Stimulated activated naive CD8-positive, alpha-beta T cell treated with anti-CD3 and anti-CD28 coated beads, Interleukin-15, Interleukin-2, amounts not matched to agents 100 U/mL and 50 U/mL, for 24 hours (primary cell): ENCODE results near the gene UBR2.
"Not testable (repeated sequence)": the region's sequence is repeated elsewhere in the genome, so short reads cannot be mapped to it uniquely, and the experiment has no call there.

Experiments used
- ATAC-seq: fragments of 150-1000 bp; cut with Tn5 transposase; one replicate; pipeline ENCODE4 v1.10.0; 2021
- DNase-seq: peaks from one replicate; pipeline ENCODE4 v3.0.0; 2021

Gene UBR2

DNA sequence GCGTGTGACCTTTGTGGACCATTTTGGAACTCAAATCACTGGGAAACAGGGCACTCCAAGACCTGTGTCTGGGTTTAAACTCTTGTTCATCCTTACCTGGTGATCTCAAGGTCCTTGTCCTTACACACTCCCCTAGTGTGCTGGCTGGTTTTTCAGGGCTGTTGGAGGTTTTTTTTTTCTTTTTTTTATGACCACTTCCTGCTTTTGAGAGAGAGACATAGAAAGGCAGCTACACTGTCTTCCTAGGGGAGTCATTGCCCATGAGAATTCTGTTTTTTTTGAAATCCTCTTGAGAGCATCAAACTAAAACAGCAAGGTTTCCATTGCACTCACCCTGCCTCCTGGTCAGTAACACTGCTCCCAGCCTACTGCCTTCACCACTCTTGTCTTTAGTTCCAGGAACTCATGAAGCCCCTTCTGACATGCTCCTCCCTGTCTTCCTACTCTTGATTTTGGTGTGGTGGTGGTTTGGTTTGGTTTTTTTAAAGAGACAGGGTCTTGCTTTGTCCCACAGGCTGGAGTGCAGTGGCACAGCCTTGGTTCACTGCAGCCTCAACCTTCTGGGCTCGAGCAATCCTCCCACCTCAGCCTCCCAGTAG is 130.0 kb downstream of the UBR2 start:
- no peak for DNase-seq
- ATAC-seq = no peak

DNA sequence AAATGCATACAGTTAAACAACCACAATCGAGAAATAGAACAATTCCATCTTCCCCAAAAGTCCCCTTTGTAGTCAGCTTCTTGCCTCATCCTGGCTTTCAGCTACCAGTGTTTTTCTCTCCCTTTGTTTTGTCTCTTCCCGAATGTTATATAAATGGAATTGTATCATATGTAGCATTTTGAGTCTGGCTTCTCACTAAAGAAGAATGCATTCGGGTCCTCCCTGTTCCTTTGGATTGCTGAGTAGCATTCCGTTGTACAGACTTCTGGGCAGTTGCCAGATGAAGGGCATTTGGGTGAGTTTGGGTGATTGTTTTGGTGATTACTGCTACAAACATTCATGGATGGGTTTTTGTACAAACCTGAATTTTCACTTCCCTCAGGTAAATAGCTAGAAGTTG is 130.8 kb downstream of the UBR2 start:
- ATAC-seq = no peak
- no peak for DNase-seq

DNA sequence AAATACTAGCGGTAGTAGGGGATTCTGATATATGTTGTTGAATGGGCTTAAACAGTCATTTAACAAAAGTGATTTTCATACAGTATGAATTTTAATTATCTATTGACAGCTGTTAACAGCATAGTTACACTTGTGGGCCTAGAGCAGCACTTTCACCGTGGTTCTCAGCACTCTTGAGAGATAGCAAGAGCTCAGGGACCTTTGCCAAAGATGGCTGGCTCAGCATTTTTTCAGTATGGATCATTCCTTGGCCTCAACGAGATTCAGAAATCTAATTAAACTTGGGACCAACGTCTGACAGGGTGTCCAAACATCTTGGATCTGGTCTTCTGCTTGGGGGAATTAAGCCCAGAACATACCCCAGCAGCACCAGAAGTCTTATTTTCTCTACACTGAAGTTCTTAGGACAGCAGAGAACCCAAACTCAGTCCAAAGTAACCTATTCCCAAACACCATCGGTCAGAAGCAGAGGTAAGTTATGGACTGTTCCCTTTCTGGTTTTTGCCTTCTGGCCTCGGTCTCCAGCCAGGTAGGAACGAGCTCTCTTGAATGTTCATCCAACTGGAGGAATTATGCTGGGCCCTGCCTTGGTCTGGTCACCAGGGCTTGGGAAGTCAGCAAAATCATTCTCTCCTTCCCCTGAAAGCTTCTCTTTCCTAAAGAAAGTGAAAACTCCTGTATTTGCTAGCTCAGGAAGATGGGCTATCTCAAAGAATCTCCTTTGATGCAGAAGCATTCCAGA is 132.9 kb downstream of the UBR2 start:
- DNase-seq = no peak

DNA sequence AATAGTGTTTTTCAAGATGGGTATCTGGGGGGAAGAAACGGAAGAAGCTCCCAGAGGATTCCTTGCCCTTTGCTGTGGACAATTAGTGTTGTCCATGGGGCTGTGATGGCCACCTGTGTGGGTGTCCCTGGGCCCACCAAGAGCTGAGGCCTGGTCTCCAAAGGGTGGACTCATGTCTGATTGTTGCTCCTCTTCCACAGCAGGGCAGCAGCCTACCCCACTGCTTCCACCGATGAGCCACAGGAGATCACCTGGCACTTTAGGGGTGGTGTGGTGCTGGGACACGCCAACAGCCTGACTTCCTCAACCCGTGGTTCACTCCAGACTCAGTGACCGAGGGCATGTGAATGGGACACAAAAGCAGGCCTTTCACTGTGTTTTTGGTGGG is 133.4 kb downstream of the UBR2 start:
- ATAC-seq = no peak
- no peak for DNase-seq

More for the DNA sequence above, 132.9 kb downstream of the UBR2 start:
- ATAC-seq = no peak

DNA sequence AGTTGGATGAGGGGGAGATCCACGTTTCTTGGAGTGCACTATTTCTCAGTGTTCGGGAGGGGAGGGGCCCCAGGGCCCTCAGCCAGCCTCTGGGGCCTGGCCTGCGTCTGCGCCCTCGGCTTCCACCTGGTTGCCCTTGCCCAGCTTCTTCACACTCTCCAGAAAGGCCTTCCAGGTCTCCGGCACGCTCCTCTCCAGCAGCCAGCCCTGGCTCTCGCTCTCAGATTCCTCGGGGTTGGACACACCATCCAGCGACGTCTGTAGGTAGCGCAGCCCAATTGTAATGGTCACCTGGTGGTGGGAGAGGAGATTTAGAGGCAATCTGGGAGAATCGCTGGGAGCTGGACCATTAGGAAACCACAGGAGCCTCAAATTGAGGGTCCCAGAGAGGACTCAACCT is 134.4 kb downstream of the UBR2 start:
- DNase-seq (no peak), ATAC-seq (no peak)

DNA sequence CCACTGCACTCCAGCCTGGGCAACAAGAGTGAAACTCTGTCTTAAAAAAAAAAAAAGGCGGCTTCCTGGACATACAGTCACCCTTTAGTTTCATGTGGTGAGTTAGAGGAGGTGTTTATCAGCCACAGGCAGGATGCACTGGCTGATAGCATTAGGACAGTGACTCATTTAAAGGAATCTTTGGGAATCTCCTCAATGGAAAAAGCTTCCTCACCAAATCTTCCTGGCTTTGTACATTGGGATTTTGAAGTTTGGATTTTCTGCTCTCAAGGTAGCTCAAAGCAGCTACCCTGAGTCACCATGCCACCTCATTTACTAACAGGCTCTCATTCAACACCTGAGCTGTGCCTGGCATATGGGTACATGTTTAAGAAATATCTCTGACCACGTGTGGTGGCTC is 138.4 kb downstream of the UBR2 start:
- no peak for ATAC-seq

DNA sequence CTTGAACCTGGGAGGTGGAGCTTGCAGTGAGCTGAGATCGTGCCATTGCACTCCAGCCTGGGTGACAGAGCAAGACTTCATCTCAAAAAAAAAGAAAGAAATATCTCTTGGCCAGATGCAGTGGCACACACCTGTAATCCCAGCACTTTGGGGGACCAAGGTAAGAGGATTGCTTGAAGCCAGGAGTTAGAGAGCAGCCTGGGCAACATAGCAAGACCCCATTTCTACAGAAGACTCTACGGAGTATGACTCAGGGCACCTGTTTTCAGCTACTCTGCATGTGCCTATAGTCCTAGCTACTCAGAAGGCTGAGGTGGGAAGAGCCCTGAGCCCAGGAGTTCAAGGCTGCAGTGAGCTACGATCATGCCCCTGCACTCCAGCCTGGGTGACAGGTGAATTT is 139.0 kb downstream of the UBR2 start:
- ATAC-seq = not testable (repeated sequence)

More for the DNA sequence above, 138.4 kb downstream of the UBR2 start:
- DNase-seq = no peak

DNA sequence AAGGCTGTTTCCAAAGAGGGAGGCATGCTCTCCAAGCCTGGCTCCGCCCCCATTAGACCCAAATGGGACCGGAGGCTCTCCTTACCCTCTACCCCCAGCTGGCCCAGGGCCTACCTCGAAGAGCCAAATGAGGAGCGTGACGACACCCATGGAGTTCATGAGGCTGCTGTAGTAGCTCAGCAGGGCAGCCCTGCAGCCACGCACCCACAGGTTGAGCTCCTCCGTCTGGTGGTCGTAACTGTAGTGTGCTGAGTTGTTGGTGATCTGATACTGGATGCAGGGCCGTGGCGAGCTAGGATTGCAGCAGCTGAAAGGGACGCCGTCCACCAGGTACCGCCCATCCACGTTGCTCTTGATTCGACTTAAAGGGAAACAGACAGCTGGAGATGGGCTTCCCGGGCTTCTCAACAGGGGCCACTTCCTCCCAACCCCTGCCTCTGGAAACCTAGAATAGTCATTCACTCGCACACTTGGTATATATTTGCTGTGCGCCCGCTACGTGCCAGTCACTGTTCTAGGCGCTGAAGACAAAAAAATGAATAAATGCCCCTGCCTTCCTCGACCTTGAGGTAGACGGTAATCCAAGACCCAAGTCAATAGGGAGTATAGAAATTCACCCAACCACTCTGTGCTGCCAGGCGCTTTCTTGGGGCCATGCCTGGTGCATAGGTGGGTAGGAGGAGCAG is 140.6 kb downstream of the UBR2 start:
- no peak for ATAC-seq
- DNase-seq = no peak

More for the DNA sequence above, 139.0 kb downstream of the UBR2 start:
- DNase-seq = not testable (repeated sequence)

DNA sequence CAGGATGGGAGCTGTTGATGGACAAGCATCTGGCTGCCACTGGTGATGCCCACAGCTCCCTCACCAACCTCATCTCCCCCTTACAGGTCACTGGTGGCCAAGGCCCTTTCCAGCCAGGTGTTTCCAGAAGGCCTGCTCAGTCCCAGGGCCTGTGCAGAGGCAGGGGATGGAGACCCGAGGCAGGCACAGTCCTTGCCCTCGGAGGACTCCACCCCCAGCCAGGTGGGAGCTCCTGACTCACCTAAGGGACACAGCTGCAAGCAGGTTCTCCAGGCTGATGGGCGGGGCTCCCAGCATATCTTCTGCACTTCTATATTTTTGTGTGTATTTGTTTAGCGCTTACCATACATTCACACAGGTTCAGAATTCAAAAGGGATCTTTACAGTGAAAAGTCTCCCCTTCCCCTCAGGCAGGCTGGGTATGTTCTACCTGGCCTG is 141.1 kb downstream of the UBR2 start:
- ATAC-seq = no peak
- DNase-seq = no peak

DNA sequence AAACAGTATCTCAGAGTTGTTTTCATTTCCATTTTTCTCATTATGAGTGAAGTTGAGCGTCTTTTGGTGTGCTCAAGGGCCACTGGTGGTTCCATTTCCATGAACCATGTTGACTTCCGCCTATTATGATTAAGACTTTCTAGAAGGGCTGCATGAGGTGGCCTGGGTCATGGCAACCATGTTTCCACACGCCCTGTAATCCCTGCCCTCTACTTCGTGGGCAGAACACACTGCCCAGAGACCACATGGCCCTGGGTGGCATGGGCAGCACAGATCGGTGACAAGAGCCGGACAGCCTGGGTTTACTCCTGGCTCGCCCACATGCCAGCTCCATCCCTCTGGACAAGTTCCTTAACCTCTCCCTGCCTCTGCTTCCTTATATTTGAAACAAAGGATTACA is 143.8 kb downstream of the UBR2 start:
- DNase-seq (no peak), ATAC-seq (no peak)

DNA sequence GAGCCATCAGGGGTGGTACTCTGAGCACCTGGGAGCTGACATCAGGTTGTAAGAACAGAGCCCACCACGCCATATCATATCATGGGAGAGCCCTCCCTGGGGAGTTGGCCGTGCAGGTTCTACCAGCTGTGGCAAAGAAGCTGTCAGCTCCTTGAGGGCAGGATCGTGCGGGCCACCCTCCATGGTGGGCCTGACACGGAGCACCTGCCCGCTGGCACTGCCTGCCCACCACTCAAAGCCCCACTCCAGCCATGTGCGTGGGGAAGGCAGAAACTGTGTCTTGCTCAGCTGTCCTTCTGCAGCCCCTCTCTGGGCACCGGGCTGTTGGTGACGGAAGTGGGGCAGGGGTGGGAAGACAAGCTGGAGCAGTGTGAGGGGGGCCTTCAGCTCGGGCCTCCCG is 144.3 kb downstream of the UBR2 start:
- no peak for DNase-seq
- no peak for ATAC-seq

DNA sequence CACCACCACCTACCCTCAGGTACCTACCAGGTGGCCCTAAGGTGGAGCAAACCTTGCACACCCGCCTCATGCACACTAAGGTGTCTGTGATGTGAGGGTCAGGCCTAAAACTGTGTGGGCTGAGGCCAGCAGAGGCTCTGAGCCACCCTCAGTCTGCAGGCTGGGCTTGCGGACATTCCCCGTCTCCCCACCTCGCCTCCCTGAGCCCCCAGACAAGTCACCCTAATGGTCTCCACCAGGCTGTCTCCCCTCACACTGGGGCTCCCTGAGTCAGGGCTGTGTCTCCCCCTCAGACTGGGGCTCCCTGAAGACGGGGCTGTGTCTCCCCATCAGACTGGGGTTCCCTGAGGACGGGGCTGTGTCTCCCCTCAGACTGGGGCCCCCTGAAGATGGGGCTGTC is 146.0 kb downstream of the UBR2 start:
- DNase-seq = no peak
- ATAC-seq = no peak

DNA sequence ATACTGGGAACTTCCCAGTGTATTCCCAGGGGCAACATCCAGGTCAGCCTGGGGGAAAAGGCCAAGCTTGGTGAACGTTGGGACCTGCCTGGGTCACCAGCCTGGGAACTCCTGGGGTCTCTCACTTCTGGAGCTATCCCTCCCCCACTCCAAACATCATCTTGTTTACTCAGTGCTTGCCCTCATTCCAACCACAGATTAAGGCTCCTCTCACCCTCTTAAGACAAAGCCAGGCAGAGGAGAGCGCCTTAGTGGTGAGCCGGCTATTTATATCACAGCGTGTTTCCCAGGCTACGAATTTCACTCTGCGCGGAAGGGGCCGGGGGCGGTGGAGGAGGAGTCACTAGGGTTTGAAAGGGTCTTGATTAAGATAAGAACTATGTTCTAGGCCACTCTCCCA is 146.5 kb downstream of the UBR2 start:
- ATAC-seq (no peak), DNase-seq (no peak)

DNA sequence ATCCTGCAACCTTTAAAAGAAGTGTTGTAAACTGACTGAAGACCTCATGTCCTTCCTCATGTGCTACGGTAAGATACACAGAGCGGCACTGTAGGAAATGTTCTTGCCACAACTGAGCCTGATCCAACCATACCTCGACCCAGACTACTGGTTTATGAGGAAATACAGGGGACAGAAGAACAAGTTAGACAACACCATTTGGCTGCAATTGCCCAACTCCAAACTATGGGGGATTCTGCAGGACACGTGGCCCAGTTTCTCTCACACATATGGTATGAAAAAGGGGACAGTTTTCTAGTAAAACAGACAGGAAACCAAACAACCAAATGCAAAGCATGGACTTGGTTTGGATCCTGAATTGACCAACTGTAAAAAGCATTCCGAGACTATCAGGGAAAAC is 148.1 kb downstream of the UBR2 start:
- no peak for ATAC-seq
- no peak for DNase-seq

DNA sequence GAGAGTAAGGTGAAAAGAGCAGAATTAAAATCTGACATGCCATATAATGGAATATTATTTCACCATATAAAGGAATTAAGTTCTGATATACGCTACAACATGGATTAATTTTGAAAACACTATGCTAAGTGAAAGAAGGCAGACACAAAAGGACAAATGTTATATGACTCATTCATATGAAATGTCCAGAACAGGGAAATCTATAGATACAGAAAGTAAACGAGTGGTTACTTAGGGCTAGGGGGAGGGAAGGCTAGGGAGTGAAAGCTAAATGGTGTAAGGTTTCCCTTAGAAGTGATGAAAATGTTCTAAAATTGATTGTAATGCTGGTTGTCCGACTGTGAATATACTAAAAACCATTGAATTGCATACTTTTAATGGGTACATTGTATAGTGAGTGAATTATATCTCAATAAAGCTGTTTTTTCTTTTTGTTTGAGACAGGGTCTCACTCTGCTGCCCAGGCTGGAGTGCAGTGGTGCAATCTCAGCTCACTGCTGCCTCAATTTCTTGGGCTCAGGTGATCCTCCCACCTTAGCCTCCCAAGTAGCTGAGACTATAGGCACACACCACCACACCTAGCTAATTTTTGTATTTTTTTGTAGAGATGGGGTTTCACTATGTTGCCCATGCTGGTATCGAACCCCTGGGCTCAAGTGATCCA is 150.4 kb downstream of the UBR2 start:
- ATAC-seq = no peak
- no peak for DNase-seq

DNA sequence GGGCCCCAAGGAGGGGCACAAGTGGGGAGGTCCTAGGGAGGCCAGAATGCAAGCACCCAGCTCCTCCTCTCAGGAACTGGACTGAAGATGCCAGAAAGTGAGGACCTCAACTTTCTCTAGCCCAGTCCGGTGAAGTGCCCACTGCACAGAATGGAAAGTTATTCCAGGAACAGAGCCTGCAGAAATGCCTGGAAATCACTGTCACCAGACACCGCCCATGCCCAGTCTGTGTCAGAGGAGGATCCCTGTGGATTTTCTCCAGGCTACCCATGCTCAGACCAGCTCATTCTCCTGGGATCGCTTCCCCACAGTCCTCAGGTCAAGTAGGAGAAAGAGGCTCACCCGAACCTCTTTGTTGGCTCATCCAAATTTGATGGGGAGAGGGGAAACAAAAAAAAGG is 152.0 kb downstream of the UBR2 start:
- ATAC-seq (no peak), DNase-seq (no peak)

DNA sequence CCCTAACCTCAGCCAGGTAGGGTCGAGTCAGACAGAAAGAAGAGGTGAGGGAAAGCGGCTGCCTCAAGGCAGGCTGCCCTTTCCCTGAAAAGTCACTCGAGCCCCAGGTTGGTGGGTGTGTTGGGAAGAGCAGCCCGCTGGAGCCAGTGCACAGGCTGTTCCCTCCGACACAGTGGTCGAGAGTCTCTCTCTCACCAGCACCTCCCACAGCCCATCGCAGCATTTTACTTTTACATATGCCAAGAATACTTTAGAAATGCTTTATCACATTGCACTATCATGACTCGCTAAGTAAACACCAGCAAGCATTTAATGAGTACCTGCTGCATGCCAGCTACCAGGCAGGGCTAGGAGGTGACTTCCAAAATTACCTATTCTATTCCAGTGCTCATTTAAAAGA is 156.9 kb downstream of the UBR2 start:
- ATAC-seq = no peak
- no peak for DNase-seq

DNA sequence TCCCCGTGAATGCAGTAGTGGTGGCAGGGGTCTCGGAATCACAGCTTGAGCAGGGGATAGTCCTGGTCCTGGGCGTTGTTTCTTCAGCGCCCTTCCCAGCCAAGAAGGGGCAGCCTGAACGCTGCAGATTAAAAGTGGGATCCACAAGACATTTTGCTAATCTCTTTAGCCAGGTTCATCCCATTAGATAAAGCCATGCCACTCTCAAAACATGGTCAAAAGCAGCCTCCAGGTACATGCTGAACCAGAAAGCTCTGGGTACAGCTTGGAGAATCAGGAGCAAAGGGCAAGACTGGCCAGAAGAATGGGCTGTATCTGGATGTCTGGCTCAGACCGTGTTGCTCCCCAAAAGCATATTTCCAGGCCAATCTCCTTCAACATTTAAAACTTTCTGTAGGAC is 158.7 kb downstream of the UBR2 start, which contains the start of gene PRPH2:
Gene PRPH2, minus strand, starts transcription at position 101 of the 400 bp plus-strand sequence. CDS start 263 bp downstream, outside the sequence.
- no peak for ATAC-seq
- DNase-seq = no peak

DNA sequence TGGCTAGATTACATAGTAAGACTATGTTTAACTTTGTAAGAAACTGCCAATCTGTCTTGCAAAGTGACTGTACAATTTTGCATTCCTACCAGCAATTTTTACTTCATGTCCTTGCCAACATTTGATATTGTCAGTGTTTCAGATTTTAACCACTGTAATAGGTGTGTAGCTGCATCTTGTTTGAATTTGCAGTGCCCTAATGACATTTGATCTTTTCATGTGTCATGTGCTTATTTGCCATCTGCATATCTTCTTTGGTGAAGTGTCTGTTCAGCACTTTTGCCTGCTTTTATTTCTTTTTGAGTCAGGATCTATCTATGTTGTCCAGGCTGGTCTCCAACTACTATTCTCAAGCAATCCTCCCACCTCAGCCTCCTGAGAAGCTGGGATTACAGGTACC is 161.0 kb downstream of the UBR2 start:
- DNase-seq (no peak), ATAC-seq (no peak)

DNA sequence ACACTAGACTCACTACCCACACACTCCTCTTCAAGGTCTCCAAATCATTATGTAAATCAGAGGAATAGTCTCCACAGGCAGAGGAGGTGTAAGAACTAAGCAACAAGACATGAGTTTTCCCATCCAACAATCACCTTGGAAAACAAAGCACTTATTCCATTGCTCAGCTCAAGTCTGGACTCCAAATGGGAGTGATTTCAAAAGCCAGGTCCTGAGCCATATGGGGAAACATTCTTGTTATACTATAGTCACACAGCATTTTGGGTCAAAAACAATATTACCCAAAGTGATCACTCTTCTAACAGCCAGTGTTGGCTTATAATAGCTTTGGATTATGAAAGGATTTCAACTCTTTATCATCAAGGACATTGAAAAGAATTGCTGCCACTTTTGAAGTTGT is 162.2 kb downstream of the UBR2 start:
- DNase-seq (no peak), ATAC-seq (no peak)

DNA sequence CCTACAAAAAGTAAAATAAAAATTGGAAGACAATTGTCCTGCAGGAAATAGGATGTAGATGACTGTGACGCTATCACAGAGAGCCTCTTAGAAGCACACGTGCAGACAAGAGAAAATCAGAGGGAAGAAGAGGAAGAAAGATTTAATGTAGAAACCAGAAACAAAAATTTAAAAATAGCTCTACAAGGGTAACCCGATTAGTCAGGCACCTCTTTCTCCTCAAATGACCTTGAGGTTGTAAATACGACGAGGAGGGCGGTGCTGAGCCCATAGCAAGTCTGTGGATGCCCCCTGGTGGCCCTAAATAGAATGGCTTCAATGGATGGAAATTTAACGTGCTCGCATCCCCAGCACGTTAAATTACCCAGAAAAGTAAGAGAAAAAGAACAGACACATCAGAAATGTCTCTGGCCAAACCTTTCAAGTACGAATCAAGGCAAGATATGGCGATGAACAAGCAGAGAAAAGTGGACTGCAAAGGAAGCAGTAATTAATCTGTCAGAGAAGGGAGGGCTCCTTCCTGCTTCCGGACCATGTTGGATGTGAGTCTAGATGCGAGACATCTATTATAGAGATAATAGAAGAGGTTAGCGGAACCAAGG is 162.8 kb downstream of the UBR2 start:
- ATAC-seq (peak; percentile 94), DNase-seq (peak; percentile 66)

DNA sequence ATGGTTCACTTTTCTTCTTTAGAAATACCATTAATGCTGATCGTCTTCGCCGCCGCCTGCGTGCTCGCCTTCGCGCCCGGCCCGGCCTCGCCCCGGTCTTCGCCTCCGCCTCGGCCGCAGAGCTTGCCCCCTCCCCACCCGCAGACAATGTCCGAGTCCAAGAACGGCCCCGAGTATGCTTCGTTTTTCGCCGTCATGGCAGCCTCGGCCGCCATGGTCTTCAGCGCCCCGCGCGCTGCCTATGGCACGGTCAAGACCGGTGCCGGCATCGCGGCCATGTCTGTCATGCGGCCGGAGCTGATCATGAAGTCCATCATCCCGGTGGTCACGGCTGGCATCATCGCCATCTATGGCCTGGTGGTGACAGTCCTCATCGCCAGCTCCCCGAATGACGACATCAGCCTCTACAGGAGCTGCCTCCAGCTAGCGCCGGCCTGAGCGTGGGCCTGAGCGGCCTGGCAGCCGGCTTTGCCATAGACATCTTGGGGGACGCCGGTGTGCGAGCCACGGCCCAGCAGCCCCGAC is 163.3 kb downstream of the UBR2 start:
- DNase-seq (peak; percentile 12), ATAC-seq (no peak)
